Suprapubic skin (tissue), 3 donors: Measurements from ENCODE around the gene COL4A4.

ENCODE experiments used
- CTCF ChIP-seq, 2 donors: fragments of 200-600 bp in 1 of 2; fragments of 450-650 bp in 1 of 2; sonication (generic) in 1 of 2; IDR thresholded peaks; one replicate each; pipeline ENCODE4 v1.5.1; 2016 to 2019; ENCODE audit warnings: antibody characterized with exemption in 2 of 2, mild to moderate bottlenecking in 1 of 2, moderate library complexity in 1 of 2
- POLR2AphosphoS5 ChIP-seq, 3 donors: sonication (generic); formaldehyde crosslinking; IDR thresholded peaks; one replicate each; pipeline ENCODE4 v1.6.1; 2017; ENCODE audit warnings: antibody characterized with exemption in 3 of 3

GRCh38 chr2:226953206-226953605 lies 210.8 kb downstream of the COL4A4 start:
- TF ChIP-seq CTCF (IDR thresholded peaks at IDR 0.05), result no peak
- no peak for TF ChIP-seq POLR2AphosphoS5 (IDR thresholded peaks at IDR 0.05)
